ENCODE results near the gene IL15. TPM values are rescaled to one million over a fixed set of nuclear protein-coding genes. Genes with fewer than 3 reads are reported as not detected.

IL15 gene
- total and polyA plus RNA-seq, 2 of the 4 experiments (the other 2 are of a cell fraction) = 5.0 to 5.2 TPM

- intact Hi-C loops (cut with micrococcal nuclease) (no loop called here), dilution Hi-C loops (cut with HindIII; ENCODE audit: low sequenced_read_pairs, unreplicated experiment) (no loop called here)
These were observed 33.1 kb downstream of the IL15 start for GRCh38 chr4:141669501-141669900.

More at GRCh38 chr4:141669501-141669900, 33.1 kb downstream of the IL15 start:
- Histone ChIP-seq H3K79me1 (ENCODE audit: low read depth in 1 of 2, low read length in 2 of 2) (peaks cover 0 to 4% of the 10 kb centered on the region in 2 experiments; a peak in 1 of 4 replicates), H3K23ac (ENCODE audit: low read depth, low read length) (no peak overlapping the region), H4K91ac (ENCODE audit: insufficient read depth, low read depth, low read length) (no peak overlapping the region), H4K20me1 (ENCODE audit: insufficient read depth, low read length) (no peaks in the 10 kb centered on the region), H3K27me3 (ENCODE audit: control insufficient read depth, insufficient read depth, low read length) (no peaks in the 10 kb centered on the region), H3K9me1 (ENCODE audit: insufficient read depth, low read length) (no peaks in the 10 kb centered on the region), H2AK5ac (ENCODE audit: low read depth, low read length) (no peak overlapping the region), H2BK20ac (ENCODE audit: low read depth, low read length) (no peak overlapping the region), H3K18ac (ENCODE audit: low read depth, low read length) (no peak overlapping the region), H3K4ac (ENCODE audit: low read depth, low read length) (no peak overlapping the region), H3K14ac (replicated peaks; ENCODE audit: low read depth, low read length) (no peak overlapping the region), H3K27ac (ENCODE audit: insufficient read depth, low read length) (no peak overlapping the region), H3K36me3 (ENCODE audit: control insufficient read depth, insufficient read depth, low read length) (no peaks in the 10 kb centered on the region), H3K9me3 (ENCODE audit: control insufficient read depth, insufficient read depth, low read length) (no peaks in the 10 kb centered on the region), H2BK5ac (ENCODE audit: low read depth, low read length, poor library complexity, severe bottlenecking) (no peak overlapping the region), H2BK120ac (ENCODE audit: low read depth, low read length) (no peak overlapping the region), H3K4me3 (ENCODE audit: insufficient read depth, low read depth, low read length) (no peak overlapping the region), H2BK15ac (ENCODE audit: low read depth, low read length) (no peak overlapping the region), H2AFZ (replicated peaks; ENCODE audit: low read length, poor library complexity) (no peak overlapping the region), H4K8ac (ENCODE audit: low read depth in 2 of 2, low read length in 2 of 2) (no peak overlapping the region), H3K9ac (ENCODE audit: low read depth, low read length) (no peak overlapping the region), H2AK9ac (replicated peaks; ENCODE audit: low read depth, low read length, poor library complexity) (no peak overlapping the region), H4K5ac (ENCODE audit: low read depth, low read length) (no peak overlapping the region), H3K56ac (ENCODE audit: extremely low read depth, insufficient read depth, low read length) (no peak overlapping the region), H3K4me1 (ENCODE audit: control insufficient read depth, insufficient read depth, low read length) (peaks cover 2% of the 10 kb centered on the region; the same call in 1 of the 2 replicates), H3K4me2 (ENCODE audit: low read depth, low read length) (no peak overlapping the region)
- no TSS peak for BruUV-seq (replicated peaks)
- DNase-seq = no peak
- in situ Hi-C loops (cut with MboI; ENCODE audit: low sequenced_read_pairs) = no loop called here
- no CpG with 5 or more reads among the region's 1 CpG for WGBS, 2 experiments (ENCODE audit: extremely low coverage in 2 of 2, insufficient read length in 1 of 2)
- ChIA-PET CTCF (no interaction called here), POLR2A (ENCODE audit: unreplicated experiment) (no interaction called here)
- TF ChIP-seq ELK1 (IDR thresholded peaks at IDR 0.05; ENCODE audit: borderline replicate concordance, low read depth, low read length) (no peak), RAD21 (IDR thresholded peaks at IDR 0.05; ENCODE audit: low read length) (no peak), MXI1 (IDR thresholded peaks at IDR 0.05; ENCODE audit: borderline replicate concordance, low read depth, low read length) (no peak), POLR2A (IDR thresholded peaks at IDR 0.05; ENCODE audit: low read depth, low read length) (no peak), CTCF (conservative IDR thresholded peaks at IDR 0.05; ENCODE audit: low read depth, low read length) (no peak), BHLHE40 (IDR thresholded peaks at IDR 0.05; ENCODE audit: low read depth, low read length) (no peak), CEBPB (IDR thresholded peaks at IDR 0.05; ENCODE audit: low read depth, low read length) (no peak), MAZ (IDR thresholded peaks at IDR 0.05; ENCODE audit: borderline replicate concordance, low read depth, low read length) (no peak), CHD1 (IDR thresholded peaks at IDR 0.05; ENCODE audit: low read depth, low read length) (no peak), MAFK (IDR thresholded peaks at IDR 0.05; ENCODE audit: low read depth, low read length) (no peak), NFE2L2 (IDR thresholded peaks at IDR 0.05; ENCODE audit: low read depth, low read length) (no peak)
- ATAC-seq (ENCODE audit: low read depth) = no peak

Data from IMR-90 (cell line).